ENCODE measurements around the gene TRERF1. TPM values are rescaled to one million over a fixed set of nuclear protein-coding genes. Genes with fewer than 3 reads are reported as not detected.

TRERF1 gene
- total RNA-seq, 1 donor from 2014 or later = 8.7 TPM

DNA sequence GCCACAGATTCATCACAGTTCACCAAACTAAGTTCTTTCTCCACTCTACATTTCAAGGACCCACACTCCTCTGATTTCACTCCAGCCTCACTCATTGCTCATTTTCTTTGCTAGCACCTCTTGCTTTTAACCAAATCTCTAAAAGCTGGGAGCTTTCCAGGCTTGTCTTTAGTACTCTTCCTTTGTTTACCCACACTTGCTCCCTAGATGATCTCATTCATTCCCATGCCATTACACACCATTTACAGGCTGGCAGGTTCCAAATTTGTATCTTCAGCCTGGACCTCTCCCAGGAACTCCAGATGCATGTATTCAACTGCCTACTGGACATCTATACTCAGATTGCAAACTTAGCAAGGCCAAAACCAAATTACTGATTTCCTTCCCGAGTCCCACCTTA is 251.7 kb downstream of the TRERF1 start:
- no peaks in the 10 kb centered on the region for H3K36me3 Mint-ChIP-seq (ENCODE audit: low read depth, unreplicated experiment)
- no peaks in the 10 kb centered on the region for H3K4me1 Mint-ChIP-seq (ENCODE audit: unreplicated experiment)
- TF ChIP-seq, protein P1, sequence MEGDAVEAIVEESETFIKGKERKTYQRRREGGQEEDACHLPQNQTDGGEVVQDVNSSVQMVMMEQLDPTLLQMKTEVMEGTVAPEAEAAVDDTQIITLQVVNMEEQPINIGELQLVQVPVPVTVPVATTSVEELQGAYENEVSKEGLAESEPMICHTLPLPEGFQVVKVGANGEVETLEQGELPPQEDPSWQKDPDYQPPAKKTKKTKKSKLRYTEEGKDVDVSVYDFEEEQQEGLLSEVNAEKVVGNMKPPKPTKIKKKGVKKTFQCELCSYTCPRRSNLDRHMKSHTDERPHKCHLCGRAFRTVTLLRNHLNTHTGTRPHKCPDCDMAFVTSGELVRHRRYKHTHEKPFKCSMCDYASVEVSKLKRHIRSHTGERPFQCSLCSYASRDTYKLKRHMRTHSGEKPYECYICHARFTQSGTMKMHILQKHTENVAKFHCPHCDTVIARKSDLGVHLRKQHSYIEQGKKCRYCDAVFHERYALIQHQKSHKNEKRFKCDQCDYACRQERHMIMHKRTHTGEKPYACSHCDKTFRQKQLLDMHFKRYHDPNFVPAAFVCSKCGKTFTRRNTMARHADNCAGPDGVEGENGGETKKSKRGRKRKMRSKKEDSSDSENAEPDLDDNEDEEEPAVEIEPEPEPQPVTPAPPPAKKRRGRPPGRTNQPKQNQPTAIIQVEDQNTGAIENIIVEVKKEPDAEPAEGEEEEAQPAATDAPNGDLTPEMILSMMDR (IDR thresholded peaks at IDR 0.05; ENCODE audit: unreplicated experiment) = no peak
- H3K27ac Mint-ChIP-seq (ENCODE audit: unreplicated experiment) = no peak overlapping the region
- H3K4me3 Mint-ChIP-seq (ENCODE audit: unreplicated experiment) = no peak overlapping the region
- no peak for DNase-seq (ENCODE audit: low spot score)
- no peaks in the 10 kb centered on the region for H3K9me3 Mint-ChIP-seq (ENCODE audit: unreplicated experiment)
- H3K27me3 Mint-ChIP-seq (ENCODE audit: unreplicated experiment) = no peaks in the 10 kb centered on the region

DNA sequence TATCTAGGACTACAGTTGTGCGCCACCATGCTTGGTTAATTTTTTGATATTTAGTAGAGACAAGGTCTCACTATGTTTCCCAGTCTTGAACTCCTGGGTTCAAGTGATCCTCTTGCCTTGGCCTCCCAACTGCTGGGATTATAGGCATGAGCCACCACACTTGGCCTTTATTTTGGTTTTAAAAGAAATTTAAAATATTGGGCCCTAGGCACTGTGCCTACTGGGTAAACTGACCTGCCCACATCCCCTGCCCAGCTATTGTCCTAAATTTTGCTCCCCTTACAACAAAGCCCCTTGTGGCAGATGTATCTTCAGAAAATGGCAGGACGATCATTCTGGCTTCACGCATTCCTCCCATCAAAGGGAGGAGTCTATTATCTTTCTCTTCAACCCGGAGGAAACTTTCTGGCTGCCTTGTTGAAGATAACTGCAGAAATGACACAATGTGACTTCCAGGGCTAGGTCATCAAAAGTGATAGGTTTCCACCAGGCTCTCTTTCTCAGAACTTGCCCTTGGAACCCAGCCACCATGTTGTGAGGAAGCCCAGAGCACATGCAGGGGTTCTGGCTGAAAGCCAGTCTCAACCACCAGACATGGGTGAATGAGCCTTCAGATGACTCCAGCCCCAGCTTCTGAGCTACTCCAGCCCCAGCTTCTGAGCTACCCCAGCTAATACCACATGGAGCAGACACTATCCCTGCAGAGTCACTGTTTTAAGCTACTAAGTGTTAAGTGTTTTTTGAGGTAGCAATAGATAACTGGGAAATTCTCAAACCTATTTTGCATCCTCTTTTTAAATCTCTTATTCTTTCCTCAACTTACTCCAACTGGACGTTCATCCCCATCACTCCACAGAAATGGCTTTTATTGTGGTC is 252.4 kb downstream of the TRERF1 start:
- Mint-ChIP-seq H3K4me3 (ENCODE audit: unreplicated experiment) (no peak overlapping the region), H3K27me3 (ENCODE audit: unreplicated experiment) (no peaks in the 10 kb centered on the region), H3K36me3 (ENCODE audit: low read depth, unreplicated experiment) (no peaks in the 10 kb centered on the region), H3K9me3 (ENCODE audit: unreplicated experiment) (no peaks in the 10 kb centered on the region), H3K27ac (ENCODE audit: unreplicated experiment) (no peak overlapping the region), H3K4me1 (ENCODE audit: unreplicated experiment) (no peaks in the 10 kb centered on the region)
- no peak for DNase-seq (ENCODE audit: low spot score)
- TF ChIP-seq, protein P1 (IDR thresholded peaks at IDR 0.05; ENCODE audit: unreplicated experiment) = no peak

DNA sequence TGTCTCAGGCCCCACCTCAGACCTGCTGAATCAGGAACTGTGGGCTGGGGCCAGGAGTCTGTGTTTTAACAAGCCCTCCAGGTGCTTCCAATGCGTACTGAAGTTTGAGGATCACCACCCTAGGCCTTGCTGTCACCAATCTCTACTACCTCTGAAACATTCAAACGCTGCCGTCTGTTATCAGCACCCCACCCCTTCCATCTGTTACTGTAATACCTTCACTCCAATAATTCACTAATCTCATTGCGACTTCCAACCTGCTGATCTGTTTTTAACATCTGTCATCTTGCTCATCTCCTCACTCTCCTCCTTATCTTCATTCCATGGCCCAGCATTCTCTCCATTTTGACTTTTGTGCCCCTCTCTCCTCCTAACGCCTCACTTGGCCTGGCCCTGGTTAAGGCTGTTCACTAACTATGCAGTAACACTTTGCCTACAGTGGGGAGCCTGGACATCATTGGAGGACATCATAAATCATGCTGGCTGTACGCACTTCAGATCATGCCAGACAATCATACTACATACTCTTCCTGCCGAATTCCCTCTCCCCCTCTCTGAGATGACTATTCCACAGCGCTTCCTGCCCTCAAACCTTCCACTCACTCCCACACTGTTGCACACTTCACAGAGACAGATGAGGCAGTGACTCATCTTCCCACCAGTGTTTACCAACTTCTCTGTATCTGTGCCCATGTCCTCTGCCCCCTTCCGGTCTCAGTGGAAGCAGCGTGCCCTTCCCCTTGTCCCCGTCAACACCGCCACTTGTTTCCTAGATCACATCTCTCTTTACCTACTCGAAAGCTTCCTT is 254.0 kb downstream of the TRERF1 start:
- Mint-ChIP-seq H3K27me3 (ENCODE audit: unreplicated experiment) (peaks cover 2% of the 10 kb centered on the region), H3K27ac (ENCODE audit: unreplicated experiment) (no peak overlapping the region), H3K9me3 (ENCODE audit: unreplicated experiment) (no peaks in the 10 kb centered on the region), H3K36me3 (ENCODE audit: low read depth, unreplicated experiment) (no peaks in the 10 kb centered on the region), H3K4me1 (ENCODE audit: unreplicated experiment) (no peaks in the 10 kb centered on the region), H3K4me3 (ENCODE audit: unreplicated experiment) (no peak overlapping the region)
- no peak for DNase-seq (ENCODE audit: low spot score)
- TF ChIP-seq, protein P1 (IDR thresholded peaks at IDR 0.05; ENCODE audit: unreplicated experiment) = no peak

DNA sequence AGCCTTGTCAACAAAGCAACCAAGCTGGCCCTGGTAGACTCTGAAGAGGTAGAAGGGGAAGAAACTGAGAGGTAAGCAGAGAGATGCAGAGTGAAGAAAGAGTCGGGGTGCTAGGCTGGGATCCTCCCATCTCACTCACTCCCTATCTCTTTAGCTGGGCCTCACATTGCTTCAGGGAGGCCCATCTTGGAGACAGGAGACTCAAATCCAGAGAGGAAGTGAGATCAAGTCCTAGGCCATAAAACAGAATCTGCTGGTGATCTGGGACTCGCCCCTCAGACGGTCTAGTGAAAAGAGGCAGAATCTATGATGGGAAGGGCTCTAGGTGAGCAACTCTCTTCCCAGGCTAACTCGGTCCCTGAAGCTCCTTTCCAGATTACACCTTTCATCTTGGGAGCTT is 256.3 kb downstream of the TRERF1 start:
- H3K27ac Mint-ChIP-seq (ENCODE audit: unreplicated experiment) = no peak overlapping the region
- no peaks in the 10 kb centered on the region for H3K4me1 Mint-ChIP-seq (ENCODE audit: unreplicated experiment)
- peaks cover 2% of the 10 kb centered on the region for H3K27me3 Mint-ChIP-seq (ENCODE audit: unreplicated experiment)
- no peak overlapping the region for H3K4me3 Mint-ChIP-seq (ENCODE audit: unreplicated experiment)
- no peak for DNase-seq (ENCODE audit: low spot score)
- H3K9me3 Mint-ChIP-seq (ENCODE audit: unreplicated experiment) = no peaks in the 10 kb centered on the region
- TF ChIP-seq, protein P1 (IDR thresholded peaks at IDR 0.05; ENCODE audit: unreplicated experiment) = no peak
- no peaks in the 10 kb centered on the region for H3K36me3 Mint-ChIP-seq (ENCODE audit: low read depth, unreplicated experiment)
